H9 (cell line): ENCODE data around the gene CDH4. TPM values are rescaled to one million over a fixed set of nuclear protein-coding genes. Genes with fewer than 3 reads are reported as not detected.

Source experiments
- DNase-seq: peaks from one replicate; pipeline ENCODE4 v3.0.0-alpha.2; 2017
- H2AFZ ChIP-seq: one replicate; pipeline ENCODE4 v1.6.1; 2013; ENCODE audit warnings: mild to moderate bottlenecking, low read length, control low read depth, moderate library complexity
- H2AK5ac ChIP-seq: 2 replicates; pipeline ENCODE4 v1.6.1; 2013; ENCODE audit warnings: low read length, control low read depth, mixed read lengths; ENCODE audit not compliant: insufficient read length
- H2BK120ac ChIP-seq: one replicate; pipeline ENCODE4 v1.6.1; 2013; ENCODE audit warnings: low read depth, mild to moderate bottlenecking, low read length, control low read depth, inconsistent platforms; ENCODE audit not compliant: poor library complexity, severe bottlenecking
- H2BK12ac ChIP-seq: 2 replicates; pipeline ENCODE4 v1.6.1; 2013; ENCODE audit warnings: low read length, control low read depth, mixed read lengths, low read depth; ENCODE audit not compliant: insufficient read length
- H2BK15ac ChIP-seq: 2 replicates; pipeline ENCODE4 v1.6.1; 2013; ENCODE audit warnings: low read depth, low read length, control low read depth
- H2BK20ac ChIP-seq: one replicate; pipeline ENCODE4 v1.6.1; 2013; ENCODE audit warnings: low read depth, mild to moderate bottlenecking, low read length, control low read depth, inconsistent platforms; ENCODE audit not compliant: poor library complexity, severe bottlenecking
- H2BK5ac ChIP-seq: 2 replicates; pipeline ENCODE4 v1.6.1; 2013; ENCODE audit warnings: low read length, control low read depth, mixed read lengths; ENCODE audit not compliant: insufficient read length
- H3K14ac ChIP-seq: 2 replicates; pipeline ENCODE4 v1.6.1; 2013; ENCODE audit warnings: low read length, control low read depth; ENCODE audit not compliant: insufficient read depth
- H3K18ac ChIP-seq: 2 replicates; pipeline ENCODE4 v1.6.1; 2013; ENCODE audit warnings: low read depth, mild to moderate bottlenecking, mixed read lengths, low read length, control low read depth; ENCODE audit not compliant: insufficient read length
- H3K23ac ChIP-seq: 2 replicates; pipeline ENCODE4 v1.6.1; 2013; ENCODE audit warnings: low read length, control low read depth, mixed read lengths, low read depth; ENCODE audit not compliant: insufficient read length
- H3K23me2 ChIP-seq: 2 replicates; pipeline ENCODE4 v1.6.1; 2013; ENCODE audit warnings: low read depth, mild to moderate bottlenecking, mixed read lengths, low read length, control low read depth; ENCODE audit not compliant: insufficient read length, poor library complexity, severe bottlenecking
- H3K27ac ChIP-seq: 2 replicates; pipeline ENCODE4 v1.5.1; 2013; ENCODE audit warnings: low read length, control low read depth, mixed read lengths, low read depth; ENCODE audit not compliant: insufficient read length
- H3K27me3 ChIP-seq: 2 replicates; pipeline ENCODE4 v1.6.1; 2013; ENCODE audit warnings: low read length, control low read depth, inconsistent platforms; ENCODE audit not compliant: insufficient read depth
- H3K4ac ChIP-seq: 2 replicates; pipeline ENCODE4 v1.6.1; 2013; ENCODE audit warnings: low read depth, mild to moderate bottlenecking, control low read depth, inconsistent platforms, low read length, moderate library complexity
- H3K4me1 ChIP-seq: 2 replicates; pipeline ENCODE4 v1.6.1; 2013; ENCODE audit warnings: low read length, control low read depth, inconsistent platforms; ENCODE audit not compliant: insufficient read depth
- H3K4me2 ChIP-seq: 2 replicates; pipeline ENCODE4 v1.6.1; 2013; ENCODE audit warnings: low read length, control low read depth, mixed read lengths; ENCODE audit not compliant: insufficient read length, insufficient read depth
- H3K56ac ChIP-seq: 2 replicates; pipeline ENCODE4 v1.6.1; 2013; ENCODE audit warnings: low read depth, mild to moderate bottlenecking, mixed read lengths, low read length, control low read depth; ENCODE audit not compliant: insufficient read length
- H3K79me1 ChIP-seq: 2 replicates; pipeline ENCODE4 v1.6.1; 2013; ENCODE audit warnings: low read depth, mild to moderate bottlenecking, moderate library complexity, low read length, control low read depth, inconsistent platforms; ENCODE audit not compliant: insufficient read depth, poor library complexity, severe bottlenecking
- H3K79me2 ChIP-seq: 2 replicates; pipeline ENCODE4 v1.6.1; 2013; ENCODE audit warnings: low read length, control low read depth, inconsistent platforms; ENCODE audit not compliant: insufficient read depth
- H3K9ac ChIP-seq: 2 replicates; pipeline ENCODE4 v1.6.1; 2013; ENCODE audit warnings: low read length, control low read depth, mixed read lengths; ENCODE audit not compliant: insufficient read length; ENCODE audit errors: extremely low read depth
- H3K9me3 ChIP-seq: one replicate; pipeline ENCODE4 v1.6.1; 2013; ENCODE audit warnings: low read depth, low read length, inconsistent platforms; ENCODE audit not compliant: control insufficient read depth
- H3T11ph ChIP-seq: one replicate; pipeline ENCODE4 v1.6.1; 2013; ENCODE audit warnings: mild to moderate bottlenecking, low read length, control low read depth, inconsistent platforms
- H4K20me1 ChIP-seq: one replicate; pipeline ENCODE4 v1.6.1; 2013; ENCODE audit not compliant: control insufficient read depth, insufficient read length, insufficient read depth
- H4K5ac ChIP-seq: 2 replicates; pipeline ENCODE4 v1.6.1; 2013; ENCODE audit warnings: low read depth, mild to moderate bottlenecking, mixed read lengths, low read length, control low read depth; ENCODE audit not compliant: insufficient read length
- H4K8ac ChIP-seq: replicated peaks from 2 replicates; pipeline ENCODE4 v1.6.1; 2013; ENCODE audit warnings: low read length, control low read depth, mixed read lengths, low read depth; ENCODE audit not compliant: insufficient read length
- H4K91ac ChIP-seq: 2 replicates; pipeline ENCODE4 v1.6.1; 2013; ENCODE audit warnings: low read depth, mild to moderate bottlenecking, moderate library complexity, mixed read lengths, low read length, control low read depth; ENCODE audit not compliant: insufficient read length
- H3K27ac Mint-ChIP-seq, 3 experiments: 2 replicates in 2 of 3; 3 replicates in 1 of 3; pipeline ENCODE4 v1.8.0; 2020 to 2021; ENCODE audit warnings: mixed read lengths in 3 of 3, mild to moderate bottlenecking in 1 of 3, moderate library complexity in 1 of 3
- H3K27me3 Mint-ChIP-seq: 2 replicates; pipeline ENCODE4 v1.8.0; 2021; ENCODE audit warnings: low read depth, mild to moderate bottlenecking, moderate library complexity, mixed read lengths
- H3K36me3 Mint-ChIP-seq, 3 experiments: 2 replicates in 2 of 3; 3 replicates in 1 of 3; pipeline ENCODE4 v1.8.0; 2020 to 2021; ENCODE audit warnings: low read depth in 3 of 3, mixed read lengths in 3 of 3; ENCODE audit not compliant: insufficient read depth in 1 of 3
- H3K4me1 Mint-ChIP-seq, 2 experiments: 2 replicates each; pipeline ENCODE4 v1.8.0; 2020; ENCODE audit warnings: mixed read lengths in 2 of 2
- H3K4me3 Mint-ChIP-seq, 2 experiments: 2 replicates in 1 of 2; 3 replicates in 1 of 2; pipeline ENCODE4 v1.8.0; 2020 to 2021; ENCODE audit warnings: mild to moderate bottlenecking in 2 of 2, mixed read lengths in 2 of 2, moderate library complexity in 1 of 2
- H3K9me3 Mint-ChIP-seq, 2 experiments: 2 replicates in 1 of 2; 3 replicates in 1 of 2; pipeline ENCODE4 v1.8.0; 2020; ENCODE audit warnings: mild to moderate bottlenecking in 2 of 2, mixed read lengths in 2 of 2, moderate library complexity in 1 of 2
- CTCF ChIP-seq: fragments of 200-600 bp; sonication (generic); conservative IDR thresholded peaks from 3 replicates; pipeline ENCODE4 v1.8.0; 2021; ENCODE audit warnings: antibody characterized with exemption, mild to moderate bottlenecking
- WGBS: extraction: QIAGEN DNeasy Blood & Tissue Kit; methylation state at CpG from one replicate; pipeline ENCODE4 v1.1.7; 2013; ENCODE audit warnings: missing lambda C conversion rate, low lambda C conversion rate, mixed read lengths; ENCODE audit not compliant: insufficient read length; ENCODE audit errors: extremely low coverage; 5-methylcytosine and 5-hydroxymethylcytosine counted together
- total RNA-seq: library from RNA; stranded (reverse); gene quantifications from 2 replicates; pipeline ENCODE4 v1.2.1, GENCODE V29; 2021

Gene CDH4
- total RNA-seq, 1 experiment from 2014 or later, result 3.0 TPM

- TF ChIP-seq CTCF, result no peak
- Histone ChIP-seq H4K91ac (no peak overlapping the region), H2AK5ac (no peak overlapping the region), H2BK15ac (no peak overlapping the region), H3K23me2 (no peaks in the 10 kb centered on the region), H3K79me1 (no peaks in the 10 kb centered on the region), H4K5ac (no peak overlapping the region), H3K9me3 (no peaks in the 10 kb centered on the region), H3K79me2 (no peaks in the 10 kb centered on the region), H3K23ac (no peak overlapping the region), H2BK20ac (no peak overlapping the region), H2BK12ac (no peak overlapping the region), H3K27ac (no peak overlapping the region), H3K18ac (no peak overlapping the region), H3K14ac (no peak overlapping the region), H3K9ac (no peak overlapping the region), H3K4ac (no peak overlapping the region), H2AFZ (no peak overlapping the region), H3T11ph (no peak overlapping the region), H3K4me2 (no peak overlapping the region), H3K4me1 (no peaks in the 10 kb centered on the region), H3K56ac (no peak overlapping the region), H2BK120ac (no peak overlapping the region), H4K20me1 (no peaks in the 10 kb centered on the region), H2BK5ac (no peak overlapping the region), H3K27me3 (peaks cover 2% of the 10 kb centered on the region; the same call in 1 of the 2 replicates), H4K8ac (no peak overlapping the region)
- no peak overlapping the region for H3K4me3 Mint-ChIP-seq
- H3K9me3 Mint-ChIP-seq, result no peaks in the 10 kb centered on the region; a peak in 1 of 5 replicates
- H3K27ac Mint-ChIP-seq, result no peak overlapping the region
- no peaks in the 10 kb centered on the region; a peak in 1 of 7 replicates for H3K36me3 Mint-ChIP-seq
- no peak for DNase-seq
- no CpG with 5 or more reads among the region's 13 CpGs for WGBS
- peaks cover 13 to 21% of the 10 kb centered on the region in 2 experiments for H3K4me1 Mint-ChIP-seq
- H3K27me3 Mint-ChIP-seq, result peaks cover 24% of the 10 kb centered on the region
Observed at GRCh38 chr20:61526907-61527306, 274.8 kb downstream of the CDH4 start.
